Measurements from ENCODE around the gene B3GLCT.
A peak's percentile ranks its signal among the peaks of the same experiment; 100 is the strongest.
"Not testable (repeated sequence)": the region's sequence is repeated elsewhere in the genome, so short reads cannot be mapped to it uniquely, and the experiment has no call there.

B3GLCT gene

GRCh38 chr13:31174018-31174417, 25.8 kb upstream of the B3GLCT start:
- Mint-ChIP-seq H3K4me3 (no peak overlapping the region), H3K27me3 (peaks cover 37% of the 10 kb centered on the region)

DNA sequence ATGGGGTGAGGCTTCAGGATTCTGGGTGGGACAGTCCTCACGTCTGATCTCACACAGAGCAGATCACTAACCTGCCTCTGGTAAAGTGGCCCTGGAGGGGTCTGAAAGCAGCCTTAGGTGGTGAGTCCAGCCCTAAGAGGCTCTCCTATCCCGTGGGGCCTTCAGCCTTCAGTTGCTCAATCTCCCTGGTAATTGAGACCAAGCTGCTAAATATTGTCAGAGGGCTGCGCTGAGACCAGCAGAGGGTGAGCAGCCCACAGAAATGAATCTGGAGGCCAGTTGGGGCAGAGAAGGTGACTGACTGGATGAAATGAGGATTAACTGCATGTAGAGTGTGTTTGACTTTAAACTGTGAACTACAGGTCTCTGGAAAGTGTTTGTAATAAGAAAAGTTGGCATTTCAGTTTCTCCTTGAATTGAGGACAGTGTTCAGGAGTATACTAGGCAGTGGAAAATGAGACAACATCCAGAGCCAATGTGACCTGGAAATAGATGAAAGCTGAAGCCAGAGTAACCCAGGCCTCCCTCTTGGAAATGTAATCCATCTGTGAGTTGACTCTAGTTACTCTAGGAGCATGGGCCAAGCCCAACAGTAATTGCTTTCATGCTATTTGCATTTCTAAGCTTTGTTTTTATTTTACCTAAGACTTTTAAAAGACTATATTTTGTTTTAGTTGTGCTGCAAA, 23.8 kb upstream of the B3GLCT start:
- Mint-ChIP-seq H3K27ac (no peak overlapping the region), H3K4me3 (no peak overlapping the region), H3K4me1 (peaks cover 6% of the 10 kb centered on the region), H3K27me3 (peaks cover 28% of the 10 kb centered on the region), H3K9me3 (peaks cover 4% of the 10 kb centered on the region), H3K36me3 (no peaks in the 10 kb centered on the region)
- ATAC-seq = no peak

More at GRCh38 chr13:31174018-31174417, 25.8 kb upstream of the B3GLCT start:
- peaks cover 4% of the 10 kb centered on the region for H3K9me3 Mint-ChIP-seq
- no peaks in the 10 kb centered on the region for H3K36me3 Mint-ChIP-seq
- no peak overlapping the region for H3K27ac Mint-ChIP-seq
- H3K4me1 Mint-ChIP-seq = no peaks in the 10 kb centered on the region
- ATAC-seq = no peak

DNA sequence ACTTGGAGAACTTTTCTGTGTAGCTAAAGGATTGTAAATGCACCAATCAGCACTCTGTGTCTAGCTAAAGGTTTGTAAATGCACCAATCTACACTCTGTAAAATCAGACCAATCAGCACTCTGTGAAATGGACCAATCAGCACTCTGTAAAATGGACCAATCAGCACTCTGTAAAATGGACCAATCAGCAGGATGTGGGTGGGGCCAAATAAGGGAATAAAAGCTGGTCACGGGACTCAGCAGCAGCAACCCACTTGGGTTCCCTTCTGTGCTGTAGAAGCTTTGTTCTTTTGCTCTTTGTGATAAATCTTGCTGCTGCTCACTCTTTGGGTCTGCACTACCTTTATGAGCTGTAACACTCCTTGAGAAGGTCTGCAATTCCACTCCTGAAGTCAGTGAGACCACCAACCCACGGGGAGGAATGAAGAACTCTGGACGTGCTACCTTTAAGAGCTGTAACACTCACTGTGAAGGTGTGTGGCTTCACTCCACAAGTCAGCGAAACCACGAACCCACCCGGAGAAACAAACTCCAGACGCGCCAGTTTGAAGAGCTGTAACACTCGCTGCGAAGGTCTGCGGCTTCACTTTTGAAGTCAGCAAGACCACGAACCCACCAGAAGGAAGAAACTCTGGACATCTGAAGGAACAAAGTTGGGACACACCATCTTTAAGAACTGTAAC, 21.8 kb upstream of the B3GLCT start:
- not testable (repeated sequence) for H3K9me3 Mint-ChIP-seq, H3K36me3 Mint-ChIP-seq, H3K4me1 Mint-ChIP-seq, H3K27ac Mint-ChIP-seq, ATAC-seq, H3K4me3 Mint-ChIP-seq
- H3K27me3 Mint-ChIP-seq = peaks cover 12% of the 10 kb centered on the region

DNA sequence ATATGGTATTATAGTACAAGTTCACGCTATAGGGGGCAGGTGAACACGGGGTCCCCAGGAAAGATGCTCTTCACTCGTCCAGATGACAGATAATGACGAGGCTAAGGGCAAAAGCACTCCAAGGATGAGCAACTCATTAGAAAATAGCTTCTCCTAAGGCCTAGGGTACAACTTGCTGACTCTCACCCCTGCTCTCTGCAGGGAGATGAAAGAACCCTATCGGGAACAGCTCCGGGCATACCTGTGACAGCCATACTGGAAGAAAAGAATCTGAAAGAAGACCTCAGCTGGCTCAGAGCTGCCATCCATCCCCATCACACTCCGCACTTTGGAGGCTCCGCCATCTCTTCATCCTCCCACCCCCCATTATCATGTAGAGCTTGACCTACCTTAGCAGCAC, 20.5 kb upstream of the B3GLCT start:
- Mint-ChIP-seq H3K36me3 (no peaks in the 10 kb centered on the region), H3K9me3 (peaks cover 4% of the 10 kb centered on the region), H3K4me3 (no peak overlapping the region), H3K27ac (no peak overlapping the region), H3K4me1 (peaks cover 6% of the 10 kb centered on the region), H3K27me3 (no peaks in the 10 kb centered on the region)
- no peak for ATAC-seq

DNA sequence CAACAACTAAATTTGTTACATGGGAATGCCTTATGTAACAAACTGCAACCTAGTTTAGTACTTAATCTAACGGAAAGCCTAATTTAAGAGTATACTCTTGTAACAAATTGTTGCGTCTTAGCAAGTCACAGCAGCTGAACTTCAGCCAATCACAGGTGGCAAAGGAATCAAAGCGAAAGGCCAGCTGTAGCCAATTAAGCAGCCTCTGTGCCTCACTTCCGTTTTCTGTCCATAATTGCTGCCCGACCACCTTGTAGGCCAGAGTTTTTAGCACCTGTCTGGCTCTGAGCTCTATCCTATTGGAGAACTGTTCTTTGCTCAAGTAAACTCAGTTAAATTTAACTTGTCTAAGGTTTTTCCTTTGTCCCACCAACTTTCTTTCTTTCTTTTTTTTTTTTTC, 20.0 kb upstream of the B3GLCT start:
- Mint-ChIP-seq H3K36me3 (no peaks in the 10 kb centered on the region), H3K27me3 (no peaks in the 10 kb centered on the region), H3K9me3 (peaks cover 4% of the 10 kb centered on the region), H3K4me3 (no peak overlapping the region), H3K4me1 (peaks cover 6% of the 10 kb centered on the region), H3K27ac (no peak overlapping the region)
- no peak for ATAC-seq

DNA sequence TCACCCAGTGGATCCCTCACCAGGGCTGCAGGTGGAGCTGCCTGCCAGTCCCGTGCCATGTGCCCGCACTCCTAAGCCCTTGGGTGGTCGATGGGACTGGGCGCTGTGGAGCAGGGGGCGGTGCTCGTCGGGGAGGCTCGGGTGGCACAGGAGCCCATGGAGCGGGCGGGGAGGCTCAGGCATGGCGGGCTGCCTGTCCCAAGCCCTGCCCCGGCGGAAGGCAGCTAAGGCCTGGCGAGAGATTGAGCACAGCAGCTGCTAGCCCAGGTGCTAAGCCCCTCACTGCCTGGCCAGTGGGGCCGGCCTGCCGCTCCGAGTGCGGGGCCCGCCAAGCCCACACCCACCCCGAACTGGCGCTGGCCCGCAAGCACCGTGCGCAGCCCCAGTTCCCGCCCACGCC, 16.8 kb upstream of the B3GLCT start:
- no peaks in the 10 kb centered on the region for H3K27me3 Mint-ChIP-seq
- ATAC-seq = no peak
- no peak overlapping the region for H3K4me3 Mint-ChIP-seq
- peaks cover 6% of the 10 kb centered on the region for H3K4me1 Mint-ChIP-seq
- H3K9me3 Mint-ChIP-seq = no peaks in the 10 kb centered on the region
- H3K27ac Mint-ChIP-seq = no peak overlapping the region
- no peaks in the 10 kb centered on the region for H3K36me3 Mint-ChIP-seq

GRCh38 chr13:31184451-31184850, 15.3 kb upstream of the B3GLCT start:
- no peak overlapping the region for H3K27ac Mint-ChIP-seq
- peaks cover 3% of the 10 kb centered on the region for H3K4me1 Mint-ChIP-seq
- ATAC-seq = no peak
- H3K36me3 Mint-ChIP-seq = no peaks in the 10 kb centered on the region
- no peaks in the 10 kb centered on the region for H3K9me3 Mint-ChIP-seq
- H3K27me3 Mint-ChIP-seq = no peaks in the 10 kb centered on the region
- H3K4me3 Mint-ChIP-seq = no peak overlapping the region

DNA sequence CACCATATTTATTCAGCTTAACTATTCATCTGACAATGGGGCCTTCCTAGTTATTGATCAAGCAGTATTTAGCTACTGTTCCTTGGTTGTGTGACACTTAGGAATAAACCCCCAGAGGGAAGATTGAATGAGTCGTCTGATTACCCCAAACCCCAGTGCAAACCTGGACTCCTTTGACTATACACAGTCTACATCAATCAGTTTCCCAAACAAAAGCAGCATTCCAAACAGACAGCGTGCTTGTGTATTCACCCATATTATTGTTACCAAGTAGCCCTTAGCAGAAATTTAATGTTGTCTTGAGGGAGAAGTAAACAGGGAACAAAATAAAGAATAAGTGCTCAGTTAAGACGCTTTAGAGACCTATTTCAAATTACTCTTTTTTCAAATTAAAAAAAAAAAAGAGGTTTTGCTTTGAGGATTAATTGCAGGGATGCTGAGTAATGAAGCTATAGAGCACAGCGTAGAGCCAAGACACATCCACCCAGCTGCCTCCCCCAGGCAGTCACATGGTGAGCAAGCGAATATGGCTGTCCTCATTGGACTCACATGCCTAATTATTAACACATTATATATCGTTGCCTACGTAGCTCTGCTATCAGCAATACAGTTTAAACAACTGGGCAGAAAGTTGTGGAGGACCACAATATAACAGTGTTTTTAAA, 14.7 kb upstream of the B3GLCT start:
- H3K27ac Mint-ChIP-seq = no peak overlapping the region
- H3K9me3 Mint-ChIP-seq = no peaks in the 10 kb centered on the region
- no peaks in the 10 kb centered on the region for H3K36me3 Mint-ChIP-seq
- no peak overlapping the region for H3K4me3 Mint-ChIP-seq
- no peaks in the 10 kb centered on the region for H3K4me1 Mint-ChIP-seq
- no peak for ATAC-seq
- no peaks in the 10 kb centered on the region for H3K27me3 Mint-ChIP-seq

DNA sequence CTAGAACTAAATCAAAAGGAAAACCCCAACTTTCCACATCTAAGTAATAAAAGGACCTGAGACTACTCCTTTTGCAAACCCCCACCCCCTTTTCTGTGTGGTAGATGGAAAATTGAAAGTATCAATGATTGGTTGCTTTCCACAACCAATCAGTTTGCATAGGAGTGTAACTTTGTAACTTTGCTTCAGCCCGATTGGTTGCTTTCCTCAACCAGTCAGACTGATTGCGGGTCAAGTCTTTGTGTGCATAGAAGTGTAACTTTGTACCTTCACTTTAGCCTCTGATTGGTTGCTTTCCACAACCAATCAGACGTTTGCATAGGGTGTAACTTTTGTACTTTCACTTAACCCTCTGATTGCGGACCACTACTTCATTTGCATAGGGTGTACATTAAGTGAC, 8.0 kb upstream of the B3GLCT start:
- Mint-ChIP-seq H3K4me1 (no peaks in the 10 kb centered on the region), H3K27ac (no peak overlapping the region), H3K4me3 (no peak overlapping the region), H3K9me3 (no peaks in the 10 kb centered on the region), H3K27me3 (no peaks in the 10 kb centered on the region), H3K36me3 (peaks cover 6% of the 10 kb centered on the region)
- no peak for ATAC-seq

GRCh38 chr13:31192306-31192705, 7.5 kb upstream of the B3GLCT start:
- Mint-ChIP-seq H3K36me3 (peaks cover 6% of the 10 kb centered on the region), H3K4me3 (no peak overlapping the region), H3K27me3 (no peaks in the 10 kb centered on the region), H3K4me1 (no peaks in the 10 kb centered on the region), H3K9me3 (no peaks in the 10 kb centered on the region), H3K27ac (no peak overlapping the region)
- ATAC-seq = no peak

DNA sequence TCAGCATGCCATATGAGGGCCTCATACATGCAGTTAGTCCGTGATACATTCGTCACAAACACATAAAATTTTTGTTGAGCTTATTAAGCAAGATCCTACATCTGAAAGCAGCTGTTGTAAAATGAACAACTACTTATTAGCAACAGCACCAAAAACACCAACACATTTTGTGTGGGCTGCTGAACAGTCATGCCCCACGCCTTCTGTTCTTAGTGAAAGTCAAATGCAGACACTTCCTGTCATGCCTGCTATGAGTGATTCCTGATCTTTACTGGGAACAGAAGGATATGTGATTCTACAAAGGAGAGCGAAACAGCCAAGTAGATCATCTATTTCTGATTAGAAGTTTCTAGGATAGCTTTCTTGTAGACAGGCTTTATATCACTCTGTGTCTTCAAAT, 4.2 kb upstream of the B3GLCT start:
- Mint-ChIP-seq H3K27me3 (no peaks in the 10 kb centered on the region), H3K9me3 (no peaks in the 10 kb centered on the region)
- ATAC-seq = no peak

GRCh38 chr13:31196992-31197391, 2.8 kb upstream of the B3GLCT start:
- H3K4me3 Mint-ChIP-seq = no peak overlapping the region
- no peak overlapping the region for H3K27ac Mint-ChIP-seq
- ATAC-seq = no peak
- peaks cover 8% of the 10 kb centered on the region for H3K4me1 Mint-ChIP-seq
- no peaks in the 10 kb centered on the region for H3K9me3 Mint-ChIP-seq
- H3K27me3 Mint-ChIP-seq = no peaks in the 10 kb centered on the region
- H3K36me3 Mint-ChIP-seq = peaks cover 6% of the 10 kb centered on the region

More for the DNA sequence above, 4.2 kb upstream of the B3GLCT start:
- Mint-ChIP-seq H3K4me3 (no peak overlapping the region), H3K4me1 (no peaks in the 10 kb centered on the region), H3K36me3 (peaks cover 6% of the 10 kb centered on the region), H3K27ac (no peak overlapping the region)

- H3K4me1 Mint-ChIP-seq = peaks cover 8% of the 10 kb centered on the region
- peaks cover 6% of the 10 kb centered on the region for H3K36me3 Mint-ChIP-seq
- H3K4me3 Mint-ChIP-seq = no peak overlapping the region
- H3K27ac Mint-ChIP-seq = no peak overlapping the region
- no peaks in the 10 kb centered on the region for H3K27me3 Mint-ChIP-seq
- no peak for ATAC-seq
- no peaks in the 10 kb centered on the region for H3K9me3 Mint-ChIP-seq
These were observed 1.3 kb upstream of the B3GLCT start for GRCh38 chr13:31198519-31198918.

GRCh38 chr13:31199527-31199848, 287 bp upstream of the B3GLCT start:
- ATAC-seq = no peak
- Mint-ChIP-seq H3K4me3 (peak overlapping the region; percentile 74), H3K27ac (peak overlapping the region; percentile 48), H3K9me3 (no peaks in the 10 kb centered on the region), H3K4me1 (peaks cover 13% of the 10 kb centered on the region), H3K27me3 (no peaks in the 10 kb centered on the region), H3K36me3 (peaks cover 6% of the 10 kb centered on the region)

GRCh38 chr13:31200637-31200971, 829 bp downstream of the B3GLCT start:
- peak; percentile 49 for ATAC-seq
- H3K4me3 Mint-ChIP-seq = peak overlapping the region; percentile 71
- no peaks in the 10 kb centered on the region for H3K9me3 Mint-ChIP-seq
- no peaks in the 10 kb centered on the region for H3K36me3 Mint-ChIP-seq
- peaks cover 20% of the 10 kb centered on the region for H3K4me1 Mint-ChIP-seq
- H3K27ac Mint-ChIP-seq = peak overlapping the region; percentile 26
- no peaks in the 10 kb centered on the region for H3K27me3 Mint-ChIP-seq
